ENCODE measurements around the gene MSRB1.

DNA sequence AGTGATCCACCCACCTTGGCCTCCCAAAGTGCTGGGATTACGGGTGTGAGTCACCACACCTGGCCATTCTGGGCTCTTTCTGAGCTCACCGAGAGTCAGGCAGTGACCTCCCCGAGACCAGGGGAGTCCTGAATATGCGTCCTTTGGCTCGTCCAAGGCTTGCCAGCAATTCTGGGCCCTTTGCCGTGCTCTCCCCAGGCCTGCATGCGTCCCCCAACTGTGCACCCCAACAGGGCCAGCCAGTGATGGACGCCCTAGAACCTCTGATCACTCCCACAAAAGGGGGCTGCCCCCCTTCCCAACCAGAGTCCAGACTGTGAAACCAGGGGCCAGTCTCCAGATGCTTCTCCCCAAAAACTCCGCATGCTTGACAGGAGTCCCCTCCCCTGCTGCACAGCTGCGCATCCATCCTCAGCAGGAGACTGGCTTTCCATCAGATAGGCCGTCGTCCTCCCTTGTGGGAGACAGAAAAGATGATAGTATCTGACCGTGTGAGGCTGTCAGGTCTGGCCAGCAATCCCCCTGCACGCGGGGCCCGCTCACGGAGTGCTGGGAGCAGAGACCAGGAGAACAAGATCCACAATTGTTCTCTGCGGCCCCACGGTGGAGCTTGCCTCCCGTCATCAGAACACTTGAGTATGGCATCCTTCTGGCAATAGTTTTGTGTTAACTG is 40.3 kb downstream of the MSRB1 start:
- TF ChIP-seq, protein P1, sequence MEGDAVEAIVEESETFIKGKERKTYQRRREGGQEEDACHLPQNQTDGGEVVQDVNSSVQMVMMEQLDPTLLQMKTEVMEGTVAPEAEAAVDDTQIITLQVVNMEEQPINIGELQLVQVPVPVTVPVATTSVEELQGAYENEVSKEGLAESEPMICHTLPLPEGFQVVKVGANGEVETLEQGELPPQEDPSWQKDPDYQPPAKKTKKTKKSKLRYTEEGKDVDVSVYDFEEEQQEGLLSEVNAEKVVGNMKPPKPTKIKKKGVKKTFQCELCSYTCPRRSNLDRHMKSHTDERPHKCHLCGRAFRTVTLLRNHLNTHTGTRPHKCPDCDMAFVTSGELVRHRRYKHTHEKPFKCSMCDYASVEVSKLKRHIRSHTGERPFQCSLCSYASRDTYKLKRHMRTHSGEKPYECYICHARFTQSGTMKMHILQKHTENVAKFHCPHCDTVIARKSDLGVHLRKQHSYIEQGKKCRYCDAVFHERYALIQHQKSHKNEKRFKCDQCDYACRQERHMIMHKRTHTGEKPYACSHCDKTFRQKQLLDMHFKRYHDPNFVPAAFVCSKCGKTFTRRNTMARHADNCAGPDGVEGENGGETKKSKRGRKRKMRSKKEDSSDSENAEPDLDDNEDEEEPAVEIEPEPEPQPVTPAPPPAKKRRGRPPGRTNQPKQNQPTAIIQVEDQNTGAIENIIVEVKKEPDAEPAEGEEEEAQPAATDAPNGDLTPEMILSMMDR (IDR thresholded peaks at IDR 0.05) = no peak
- TF ChIP-seq ZNF121 (CRISPR knock-in tag; IDR thresholded peaks at IDR 0.05) = no peak
- no peak for TF ChIP-seq CREM (CRISPR knock-in tag; IDR thresholded peaks at IDR 0.05)
- TF ChIP-seq MYBL2 (CRISPR knock-in tag; IDR thresholded peaks at IDR 0.05) = no peak
- no peak for TF ChIP-seq FOXJ3 (CRISPR knock-in tag; IDR thresholded peaks at IDR 0.05; ENCODE audit: borderline replicate concordance)
- TF ChIP-seq TCF7 (CRISPR knock-in tag; IDR thresholded peaks at IDR 0.05; ENCODE audit: low read depth) = no peak
- TF ChIP-seq, protein P2, sequence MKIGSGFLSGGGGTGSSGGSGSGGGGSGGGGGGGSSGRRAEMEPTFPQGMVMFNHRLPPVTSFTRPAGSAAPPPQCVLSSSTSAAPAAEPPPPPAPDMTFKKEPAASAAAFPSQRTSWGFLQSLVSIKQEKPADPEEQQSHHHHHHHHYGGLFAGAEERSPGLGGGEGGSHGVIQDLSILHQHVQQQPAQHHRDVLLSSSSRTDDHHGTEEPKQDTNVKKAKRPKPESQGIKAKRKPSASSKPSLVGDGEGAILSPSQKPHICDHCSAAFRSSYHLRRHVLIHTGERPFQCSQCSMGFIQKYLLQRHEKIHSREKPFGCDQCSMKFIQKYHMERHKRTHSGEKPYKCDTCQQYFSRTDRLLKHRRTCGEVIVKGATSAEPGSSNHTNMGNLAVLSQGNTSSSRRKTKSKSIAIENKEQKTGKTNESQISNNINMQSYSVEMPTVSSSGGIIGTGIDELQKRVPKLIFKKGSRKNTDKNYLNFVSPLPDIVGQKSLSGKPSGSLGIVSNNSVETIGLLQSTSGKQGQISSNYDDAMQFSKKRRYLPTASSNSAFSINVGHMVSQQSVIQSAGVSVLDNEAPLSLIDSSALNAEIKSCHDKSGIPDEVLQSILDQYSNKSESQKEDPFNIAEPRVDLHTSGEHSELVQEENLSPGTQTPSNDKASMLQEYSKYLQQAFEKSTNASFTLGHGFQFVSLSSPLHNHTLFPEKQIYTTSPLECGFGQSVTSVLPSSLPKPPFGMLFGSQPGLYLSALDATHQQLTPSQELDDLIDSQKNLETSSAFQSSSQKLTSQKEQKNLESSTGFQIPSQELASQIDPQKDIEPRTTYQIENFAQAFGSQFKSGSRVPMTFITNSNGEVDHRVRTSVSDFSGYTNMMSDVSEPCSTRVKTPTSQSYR (CRISPR knock-in tag; IDR thresholded peaks at IDR 0.05) = no peak
- TF ChIP-seq, protein P3, sequence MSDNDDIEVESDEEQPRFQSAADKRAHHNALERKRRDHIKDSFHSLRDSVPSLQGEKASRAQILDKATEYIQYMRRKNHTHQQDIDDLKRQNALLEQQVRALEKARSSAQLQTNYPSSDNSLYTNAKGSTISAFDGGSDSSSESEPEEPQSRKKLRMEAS (CRISPR knock-in tag; IDR thresholded peaks at IDR 0.05) = no peak

Measured in WTC11 (cell line).